ENCODE results near the gene UNC5B. TPM values are rescaled to one million over a fixed set of nuclear protein-coding genes. Genes with fewer than 3 reads are reported as not detected.

Gene UNC5B
- total RNA-seq, 1 donor from 2014 or later: 3.7 TPM

DNA sequence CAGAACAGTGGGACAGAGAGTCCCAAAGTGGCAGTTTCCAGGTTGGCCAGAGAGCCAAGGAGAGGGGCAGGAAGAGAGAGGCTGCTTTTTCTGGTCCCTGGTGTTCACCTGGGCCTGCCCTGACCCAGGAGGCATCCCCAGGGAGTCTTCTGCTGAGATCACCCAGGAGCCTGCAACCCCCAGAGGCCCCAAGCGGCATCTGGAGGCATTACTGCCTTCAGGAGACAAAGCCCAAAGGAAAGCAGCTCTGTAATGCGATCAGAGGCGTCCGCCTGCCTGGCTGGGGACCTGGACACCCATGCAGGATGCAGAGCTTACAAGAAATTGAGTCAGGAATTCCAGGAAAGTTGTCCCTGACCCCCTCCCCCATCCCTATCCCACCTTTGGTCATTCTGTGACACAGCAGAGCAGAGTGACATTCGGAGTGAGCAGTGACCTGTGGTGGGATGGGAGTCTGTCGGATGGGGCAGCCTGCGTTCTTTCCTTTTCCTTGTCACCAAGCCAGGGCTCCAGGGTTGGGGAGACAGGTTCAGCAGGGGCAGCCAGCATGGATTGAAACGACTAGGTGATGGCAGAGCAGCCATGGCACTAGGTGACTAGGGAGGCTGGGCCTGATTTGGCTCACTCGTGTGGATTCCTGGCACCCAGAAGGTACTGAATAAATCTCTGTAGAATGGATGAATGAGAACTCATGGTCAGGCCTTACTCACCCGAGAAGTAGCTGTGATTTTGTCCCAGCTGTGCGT is 10.4 kb downstream of the UNC5B start:
- Mint-ChIP-seq H3K9me3 (ENCODE audit: low read depth) (no peaks in the 10 kb centered on the region), H3K4me1 (ENCODE audit: low read depth) (peaks cover 9% of the 10 kb centered on the region), H3K4me3 (ENCODE audit: low read depth) (no peak overlapping the region), H3K36me3 (ENCODE audit: insufficient read depth) (no peaks in the 10 kb centered on the region), H3K27me3 (peaks cover 18% of the 10 kb centered on the region), H3K27ac (peak overlapping the region; percentile 22)
- TF ChIP-seq, protein P1, sequence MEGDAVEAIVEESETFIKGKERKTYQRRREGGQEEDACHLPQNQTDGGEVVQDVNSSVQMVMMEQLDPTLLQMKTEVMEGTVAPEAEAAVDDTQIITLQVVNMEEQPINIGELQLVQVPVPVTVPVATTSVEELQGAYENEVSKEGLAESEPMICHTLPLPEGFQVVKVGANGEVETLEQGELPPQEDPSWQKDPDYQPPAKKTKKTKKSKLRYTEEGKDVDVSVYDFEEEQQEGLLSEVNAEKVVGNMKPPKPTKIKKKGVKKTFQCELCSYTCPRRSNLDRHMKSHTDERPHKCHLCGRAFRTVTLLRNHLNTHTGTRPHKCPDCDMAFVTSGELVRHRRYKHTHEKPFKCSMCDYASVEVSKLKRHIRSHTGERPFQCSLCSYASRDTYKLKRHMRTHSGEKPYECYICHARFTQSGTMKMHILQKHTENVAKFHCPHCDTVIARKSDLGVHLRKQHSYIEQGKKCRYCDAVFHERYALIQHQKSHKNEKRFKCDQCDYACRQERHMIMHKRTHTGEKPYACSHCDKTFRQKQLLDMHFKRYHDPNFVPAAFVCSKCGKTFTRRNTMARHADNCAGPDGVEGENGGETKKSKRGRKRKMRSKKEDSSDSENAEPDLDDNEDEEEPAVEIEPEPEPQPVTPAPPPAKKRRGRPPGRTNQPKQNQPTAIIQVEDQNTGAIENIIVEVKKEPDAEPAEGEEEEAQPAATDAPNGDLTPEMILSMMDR (IDR thresholded peaks at IDR 0.05; ENCODE audit: unreplicated experiment): peak; percentile 47
- no peak for DNase-seq (ENCODE audit: low spot score, unreplicated experiment)

DNA sequence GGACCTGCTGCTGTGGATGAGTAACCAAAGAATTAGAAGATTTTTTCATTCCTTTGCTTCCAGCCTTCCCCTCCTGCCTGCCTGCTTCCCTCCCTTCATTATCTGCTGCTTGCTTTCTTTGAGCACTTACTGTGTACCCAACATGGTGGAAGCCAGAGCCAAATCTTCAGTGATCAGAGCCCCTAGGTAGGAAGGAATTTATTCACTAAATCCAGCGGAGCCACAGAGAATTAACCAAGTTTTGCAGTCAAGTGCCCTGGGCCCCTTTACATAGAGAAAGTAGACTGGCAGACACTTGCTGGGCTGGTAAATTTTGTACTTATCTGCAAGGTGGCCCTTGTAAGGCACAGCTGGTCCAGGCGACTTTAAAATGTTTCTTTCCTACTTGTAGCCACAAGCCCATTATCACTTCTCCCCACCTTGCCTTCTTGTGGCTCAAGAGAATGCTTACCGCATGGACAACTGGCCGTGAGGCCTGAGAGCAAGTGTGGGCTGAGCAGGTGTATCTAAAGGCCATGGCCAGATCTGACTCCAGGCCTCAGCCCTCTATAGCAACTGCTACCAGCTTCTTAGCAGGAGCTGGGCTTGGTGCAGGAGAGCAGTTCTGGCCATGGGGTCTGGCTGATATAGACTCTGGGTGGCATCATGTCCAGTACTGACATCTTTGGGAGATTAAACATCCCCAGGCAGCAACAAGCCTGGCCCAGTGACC is 11.1 kb downstream of the UNC5B start:
- peaks cover 8% of the 10 kb centered on the region for H3K4me1 Mint-ChIP-seq (ENCODE audit: low read depth)
- no peaks in the 10 kb centered on the region for H3K9me3 Mint-ChIP-seq (ENCODE audit: low read depth)
- no peak overlapping the region for H3K4me3 Mint-ChIP-seq (ENCODE audit: low read depth)
- no peak overlapping the region for H3K27ac Mint-ChIP-seq
- DNase-seq (ENCODE audit: low spot score, unreplicated experiment): no peak
- peaks cover 18% of the 10 kb centered on the region for H3K27me3 Mint-ChIP-seq
- TF ChIP-seq, protein P1 (IDR thresholded peaks at IDR 0.05; ENCODE audit: unreplicated experiment): no peak
- no peaks in the 10 kb centered on the region for H3K36me3 Mint-ChIP-seq (ENCODE audit: insufficient read depth)

DNA sequence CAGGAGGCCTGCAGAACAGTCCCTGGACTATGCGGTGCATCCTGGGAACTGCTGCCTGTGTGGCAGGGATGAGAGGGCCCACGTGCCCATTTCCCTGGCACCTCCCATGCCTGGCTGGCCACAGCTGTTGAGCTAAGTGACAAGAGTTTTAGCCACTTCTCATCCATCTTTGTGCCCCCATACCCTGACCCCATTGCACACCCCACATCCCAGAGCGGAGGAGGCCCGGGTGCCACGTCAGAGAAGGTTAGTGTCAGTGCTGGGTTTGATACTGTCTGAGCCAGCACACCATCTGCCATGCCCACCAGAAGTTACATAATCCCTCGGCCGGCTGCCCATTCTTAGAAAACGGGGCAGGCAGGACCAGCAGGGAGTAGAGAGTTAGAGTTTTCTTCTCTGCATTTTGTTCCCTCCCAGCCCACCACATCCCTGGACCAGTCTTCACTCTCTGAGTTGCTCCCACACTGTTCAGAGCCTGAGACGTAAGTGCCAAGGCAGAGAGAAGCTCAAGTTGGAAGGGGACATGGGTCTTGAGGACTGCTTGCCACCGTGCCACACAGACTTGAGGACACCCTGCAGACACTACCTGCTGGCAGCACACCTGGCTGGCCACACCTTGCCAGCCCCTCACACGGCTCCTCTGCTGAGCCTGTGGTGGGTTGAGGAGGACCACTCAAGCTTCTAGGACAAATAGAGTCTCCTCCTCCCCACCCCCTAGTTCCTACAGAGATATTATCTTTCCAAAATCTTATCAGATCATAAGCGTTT is 13.1 kb downstream of the UNC5B start:
- peaks cover 15% of the 10 kb centered on the region for H3K27me3 Mint-ChIP-seq

DNA sequence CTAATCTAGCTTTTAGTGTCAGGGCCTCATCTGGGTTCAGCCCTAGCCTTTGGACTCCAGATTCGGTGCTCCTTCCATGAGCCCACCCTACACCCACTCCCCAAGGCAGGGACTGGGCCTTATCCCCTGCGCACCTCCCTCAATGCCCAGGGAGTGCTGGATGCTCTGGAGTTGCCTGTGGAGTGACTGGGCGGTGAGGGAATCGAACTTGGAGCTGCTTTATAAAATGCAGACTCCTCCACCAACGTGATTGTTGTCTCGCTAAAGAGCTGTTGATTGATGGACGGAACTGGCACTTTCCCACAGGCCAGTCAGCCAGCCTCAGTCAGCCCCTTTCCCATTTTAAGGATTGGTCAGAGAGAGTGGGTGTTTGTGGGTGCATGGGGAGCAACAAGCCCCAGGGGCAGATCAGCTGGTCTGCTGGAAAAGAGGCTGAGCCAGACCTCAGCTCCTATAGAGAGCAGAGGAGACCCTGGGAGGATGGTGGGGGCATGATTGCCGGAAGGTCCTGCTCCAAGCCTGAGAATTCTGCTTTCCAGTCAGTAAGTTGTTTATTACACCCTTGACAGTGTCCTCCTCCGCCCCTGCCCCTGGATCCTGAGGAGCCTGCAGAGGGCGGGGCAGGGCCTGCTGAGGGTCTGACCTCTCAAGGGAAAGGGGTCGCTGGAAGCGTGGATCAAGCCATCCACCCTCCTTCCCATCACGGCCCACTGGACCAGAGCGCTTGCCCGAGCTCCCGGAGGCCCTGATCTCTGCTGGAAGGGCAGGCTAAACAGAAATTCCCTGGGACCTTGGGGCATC is 16.7 kb downstream of the UNC5B start:
- TF ChIP-seq, protein P1 (IDR thresholded peaks at IDR 0.05; ENCODE audit: unreplicated experiment): no peak
- H3K36me3 Mint-ChIP-seq (ENCODE audit: insufficient read depth): no peaks in the 10 kb centered on the region
- no peak overlapping the region for H3K27ac Mint-ChIP-seq
- DNase-seq (ENCODE audit: low spot score, unreplicated experiment): no peak
- H3K4me3 Mint-ChIP-seq (ENCODE audit: low read depth): no peak overlapping the region
- peaks cover 7% of the 10 kb centered on the region for H3K4me1 Mint-ChIP-seq (ENCODE audit: low read depth)
- H3K9me3 Mint-ChIP-seq (ENCODE audit: low read depth): no peaks in the 10 kb centered on the region
- H3K27me3 Mint-ChIP-seq: peaks cover 10% of the 10 kb centered on the region

More for the DNA sequence above, 13.1 kb downstream of the UNC5B start:
- H3K4me1 Mint-ChIP-seq (ENCODE audit: low read depth): peaks cover 13% of the 10 kb centered on the region
- no peak for DNase-seq (ENCODE audit: low spot score, unreplicated experiment)
- H3K27ac Mint-ChIP-seq: no peak overlapping the region
- no peak overlapping the region for H3K4me3 Mint-ChIP-seq (ENCODE audit: low read depth)
- H3K36me3 Mint-ChIP-seq (ENCODE audit: insufficient read depth): no peaks in the 10 kb centered on the region
- TF ChIP-seq, protein P1 (IDR thresholded peaks at IDR 0.05; ENCODE audit: unreplicated experiment): no peak
- H3K9me3 Mint-ChIP-seq (ENCODE audit: low read depth): no peaks in the 10 kb centered on the region
